ENCODE results near the gene SVBP. TPM values are rescaled to one million over a fixed set of nuclear protein-coding genes. Genes with fewer than 3 reads are reported as not detected.

Gene SVBP
- total RNA-seq, 1 experiment from 2014 or later, result 41.3 TPM

DNA sequence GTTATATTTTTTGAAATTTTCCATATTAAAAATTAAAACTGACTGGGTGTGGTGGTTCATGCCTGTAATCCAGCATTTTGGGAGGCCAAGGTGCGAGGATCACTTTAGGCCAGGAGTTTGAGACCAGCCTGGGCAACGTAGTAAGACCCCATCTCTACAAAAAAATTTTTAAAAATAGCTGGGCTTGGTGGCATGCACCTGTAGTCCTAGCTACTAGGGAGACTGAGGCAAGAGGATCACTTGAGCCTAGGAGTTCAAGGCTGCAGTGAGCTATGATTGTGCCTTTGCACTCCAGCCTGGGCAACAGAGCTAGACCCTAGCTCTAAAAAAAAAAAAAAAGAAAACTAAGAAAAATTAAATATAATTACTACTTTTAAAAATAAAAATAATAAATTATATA lies 4.5 kb upstream of the SVBP start:
- Histone ChIP-seq H3K14ac (ENCODE audit: insufficient read depth, low read length) (no peak overlapping the region), H3T11ph (ENCODE audit: low read length) (no peak overlapping the region), H2BK12ac (ENCODE audit: insufficient read length, low read depth, low read length) (no peak overlapping the region), H4K20me1 (ENCODE audit: control insufficient read depth, insufficient read depth, insufficient read length) (no peaks in the 10 kb centered on the region), H2BK5ac (ENCODE audit: insufficient read length, low read length) (no peak overlapping the region), H3K56ac (ENCODE audit: insufficient read length, low read depth, low read length) (no peak overlapping the region), H3K18ac (ENCODE audit: insufficient read length, low read depth, low read length) (no peak overlapping the region), H4K8ac (replicated peaks; ENCODE audit: insufficient read length, low read depth, low read length) (no peak overlapping the region), H3K23ac (ENCODE audit: insufficient read length, low read depth, low read length) (no peak overlapping the region), H2AFZ (ENCODE audit: low read length) (no peak overlapping the region), H3K27ac (ENCODE audit: insufficient read length, low read depth, low read length) (no peak overlapping the region), H2BK15ac (ENCODE audit: low read depth, low read length) (no peak overlapping the region), H2BK120ac (ENCODE audit: low read depth, low read length, poor library complexity, severe bottlenecking) (no peak overlapping the region), H4K5ac (ENCODE audit: insufficient read length, low read depth, low read length) (no peak overlapping the region), H3K4ac (ENCODE audit: low read depth, low read length) (no peak overlapping the region), H3K79me1 (ENCODE audit: insufficient read depth, low read depth, low read length, poor library complexity, severe bottlenecking) (no peaks in the 10 kb centered on the region), H2BK20ac (ENCODE audit: low read depth, low read length, poor library complexity, severe bottlenecking) (no peak overlapping the region), H3K4me2 (ENCODE audit: insufficient read depth, insufficient read length, low read length) (no peak overlapping the region), H3K9me3 (ENCODE audit: control insufficient read depth, low read depth, low read length) (no peaks in the 10 kb centered on the region), H3K79me2 (ENCODE audit: insufficient read depth, low read length) (no peaks in the 10 kb centered on the region; the same call in 1 of the 2 replicates), H3K9ac (ENCODE audit: extremely low read depth, insufficient read length, low read length) (no peak overlapping the region), H3K23me2 (ENCODE audit: insufficient read length, low read depth, low read length, poor library complexity, severe bottlenecking) (peaks cover under 1% of the 10 kb centered on the region), H3K4me1 (ENCODE audit: insufficient read depth, low read length) (no peaks in the 10 kb centered on the region; the same call in 1 of the 2 replicates), H4K91ac (ENCODE audit: insufficient read length, low read depth, low read length) (no peak overlapping the region), H3K27me3 (ENCODE audit: insufficient read depth, low read length) (no peaks in the 10 kb centered on the region), H2AK5ac (ENCODE audit: insufficient read length, low read length) (no peak overlapping the region)
- WGBS (ENCODE audit: extremely low coverage, insufficient read length, low lambda C conversion rate), result no CpG with 5 or more reads among the region's 2 CpGs
- Mint-ChIP-seq H3K27ac (no peak overlapping the region), H3K9me3 (no peaks in the 10 kb centered on the region), H3K4me1 (peaks cover 20 to 25% of the 10 kb centered on the region in 2 experiments), H3K27me3 (ENCODE audit: low read depth) (no peaks in the 10 kb centered on the region), H3K36me3 (ENCODE audit: insufficient read depth in 1 of 3, low read depth in 3 of 3) (no peaks in the 10 kb centered on the region; a peak in 1 of 7 replicates), H3K4me3 (no peak overlapping the region)
- TF ChIP-seq, protein P1, sequence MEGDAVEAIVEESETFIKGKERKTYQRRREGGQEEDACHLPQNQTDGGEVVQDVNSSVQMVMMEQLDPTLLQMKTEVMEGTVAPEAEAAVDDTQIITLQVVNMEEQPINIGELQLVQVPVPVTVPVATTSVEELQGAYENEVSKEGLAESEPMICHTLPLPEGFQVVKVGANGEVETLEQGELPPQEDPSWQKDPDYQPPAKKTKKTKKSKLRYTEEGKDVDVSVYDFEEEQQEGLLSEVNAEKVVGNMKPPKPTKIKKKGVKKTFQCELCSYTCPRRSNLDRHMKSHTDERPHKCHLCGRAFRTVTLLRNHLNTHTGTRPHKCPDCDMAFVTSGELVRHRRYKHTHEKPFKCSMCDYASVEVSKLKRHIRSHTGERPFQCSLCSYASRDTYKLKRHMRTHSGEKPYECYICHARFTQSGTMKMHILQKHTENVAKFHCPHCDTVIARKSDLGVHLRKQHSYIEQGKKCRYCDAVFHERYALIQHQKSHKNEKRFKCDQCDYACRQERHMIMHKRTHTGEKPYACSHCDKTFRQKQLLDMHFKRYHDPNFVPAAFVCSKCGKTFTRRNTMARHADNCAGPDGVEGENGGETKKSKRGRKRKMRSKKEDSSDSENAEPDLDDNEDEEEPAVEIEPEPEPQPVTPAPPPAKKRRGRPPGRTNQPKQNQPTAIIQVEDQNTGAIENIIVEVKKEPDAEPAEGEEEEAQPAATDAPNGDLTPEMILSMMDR (conservative IDR thresholded peaks at IDR 0.05), result no peak
- no peak for DNase-seq
